Colonic mucosa (tissue), 4 donors: ENCODE results near the gene LRP3. TPM values are rescaled to one million over a fixed set of nuclear protein-coding genes. Genes with fewer than 3 reads are reported as not detected.
A peak's percentile ranks its signal among the peaks of the same experiment; 100 is the strongest.

Experiments used
- DNase-seq: peaks from one replicate; pipeline ENCODE4 v3.0.0-alpha.2; 2020
- H3K27ac ChIP-seq: fragments of 200-600 bp; one replicate; pipeline ENCODE4 v1.8.0; 2021
- H3K27me3 ChIP-seq: fragments of 200-600 bp; one replicate; pipeline ENCODE4 v1.8.0; 2021
- H3K36me3 ChIP-seq: fragments of 200-600 bp; one replicate; pipeline ENCODE4 v1.8.0; 2021
- H3K4me1 ChIP-seq: fragments of 200-600 bp; one replicate; pipeline ENCODE4 v1.8.0; 2021; ENCODE audit warnings: mild to moderate bottlenecking
- H3K4me3 ChIP-seq: fragments of 200-600 bp; one replicate; pipeline ENCODE4 v1.8.0; 2021
- H3K9ac ChIP-seq, 2 donors: one replicate each; pipeline ENCODE4 v1.7.0; 2013; ENCODE audit warnings: control low read depth in 2 of 2, low read depth in 2 of 2, low read length in 2 of 2
- H3K9me3 ChIP-seq: fragments of 200-600 bp; one replicate; pipeline ENCODE4 v1.8.0; 2021
- intact Hi-C: fragments of 100-400 bp; cut with DNase I; formaldehyde crosslinking; loops from one replicate; pipeline ENCODE4 v1.14.1; 2022
- total RNA-seq, 2 donors: library from RNA; stranded (reverse); fragmentation: NEBNext Ultra II Directional in 1 of 2; extraction: Animal tissue kit (Norgen Biotek cat#: 25700) in 1 of 2; gene quantifications; one replicate each; pipeline ENCODE4 v1.2.1, GENCODE V29; 2021
- TF ChIP-seq, protein P1 (sequence below): fragments of 200-600 bp; IDR thresholded peaks from one replicate; pipeline ENCODE4 v1.8.0; 2022; ENCODE audit warnings: antibody characterized with exemption, mild to moderate bottlenecking
- donor health status: healthy.
- donor health status: DM: no; HTN: no; CAD: no.
- donor health status: DM: no; HTN: no; CAD: no.

Gene LRP3
- total RNA-seq, 2 donors from 2014 or later = 14.6 to 16.5 TPM

DNA sequence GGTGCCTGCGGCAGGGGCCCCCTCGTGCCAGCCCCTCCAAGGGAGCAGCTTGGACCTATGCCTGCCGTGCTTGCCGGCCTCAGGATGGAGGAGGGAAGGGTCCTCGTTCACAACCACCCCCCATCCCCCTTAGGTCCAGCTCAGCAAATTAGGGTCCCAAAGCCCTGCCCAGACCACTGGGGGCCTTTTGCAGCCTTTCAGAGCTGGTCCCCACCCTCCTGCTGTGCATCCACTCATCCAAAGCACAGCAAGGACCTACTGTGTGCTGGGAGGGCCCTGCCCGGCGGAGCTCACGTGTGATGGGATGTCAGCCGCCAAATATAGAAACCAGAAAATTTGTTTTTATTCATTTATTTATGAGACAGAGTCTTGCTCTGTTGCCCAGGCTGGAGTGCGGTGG lies 48.0 kb downstream of the LRP3 start:
- no peaks in the 10 kb centered on the region for H3K9me3 ChIP-seq
- DNase-seq = no peak
- intact Hi-C loops = no loop called here

DNA sequence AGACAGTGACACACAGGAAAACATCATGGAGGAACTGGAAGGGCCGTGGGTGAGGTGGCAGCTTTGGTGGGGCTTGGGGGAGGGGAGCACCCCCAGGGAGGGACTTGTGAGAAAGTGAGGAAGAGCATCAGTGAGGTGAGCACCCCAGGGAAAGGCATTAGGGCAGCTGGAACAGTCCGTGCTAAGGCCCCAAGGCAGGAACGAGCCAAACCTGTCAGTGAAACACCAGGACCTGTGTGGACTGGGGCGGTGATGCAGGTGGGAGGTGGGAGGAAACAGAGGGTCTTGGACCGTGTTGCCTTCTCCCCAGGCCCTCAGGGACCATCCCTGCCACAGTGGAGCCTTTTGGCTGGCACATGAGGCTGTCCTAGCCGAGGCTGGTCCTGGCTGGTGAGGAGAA lies 48.8 kb downstream of the LRP3 start:
- intact Hi-C loops = no loop called here
- H3K4me1 ChIP-seq = peaks cover 9% of the 10 kb centered on the region
- H3K27ac ChIP-seq = no peak overlapping the region
- no peaks in the 10 kb centered on the region for H3K36me3 ChIP-seq
- H3K9me3 ChIP-seq = no peaks in the 10 kb centered on the region
- no peak for DNase-seq
- H3K27me3 ChIP-seq = no peaks in the 10 kb centered on the region
- no peak overlapping the region for H3K4me3 ChIP-seq
- H3K9ac ChIP-seq = no peak overlapping the region
- TF ChIP-seq, protein P1, sequence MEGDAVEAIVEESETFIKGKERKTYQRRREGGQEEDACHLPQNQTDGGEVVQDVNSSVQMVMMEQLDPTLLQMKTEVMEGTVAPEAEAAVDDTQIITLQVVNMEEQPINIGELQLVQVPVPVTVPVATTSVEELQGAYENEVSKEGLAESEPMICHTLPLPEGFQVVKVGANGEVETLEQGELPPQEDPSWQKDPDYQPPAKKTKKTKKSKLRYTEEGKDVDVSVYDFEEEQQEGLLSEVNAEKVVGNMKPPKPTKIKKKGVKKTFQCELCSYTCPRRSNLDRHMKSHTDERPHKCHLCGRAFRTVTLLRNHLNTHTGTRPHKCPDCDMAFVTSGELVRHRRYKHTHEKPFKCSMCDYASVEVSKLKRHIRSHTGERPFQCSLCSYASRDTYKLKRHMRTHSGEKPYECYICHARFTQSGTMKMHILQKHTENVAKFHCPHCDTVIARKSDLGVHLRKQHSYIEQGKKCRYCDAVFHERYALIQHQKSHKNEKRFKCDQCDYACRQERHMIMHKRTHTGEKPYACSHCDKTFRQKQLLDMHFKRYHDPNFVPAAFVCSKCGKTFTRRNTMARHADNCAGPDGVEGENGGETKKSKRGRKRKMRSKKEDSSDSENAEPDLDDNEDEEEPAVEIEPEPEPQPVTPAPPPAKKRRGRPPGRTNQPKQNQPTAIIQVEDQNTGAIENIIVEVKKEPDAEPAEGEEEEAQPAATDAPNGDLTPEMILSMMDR = no peak

More for the DNA sequence above, 48.0 kb downstream of the LRP3 start:
- no peak overlapping the region for H3K9ac ChIP-seq
- H3K27ac ChIP-seq = no peak overlapping the region
- TF ChIP-seq, protein P1 = no peak
- no peak overlapping the region for H3K4me3 ChIP-seq
- peaks cover 9% of the 10 kb centered on the region for H3K4me1 ChIP-seq
- no peaks in the 10 kb centered on the region for H3K27me3 ChIP-seq
- no peaks in the 10 kb centered on the region for H3K36me3 ChIP-seq

- TF ChIP-seq, protein P1 = peak; percentile 36
- no peaks in the 10 kb centered on the region for H3K36me3 ChIP-seq
- H3K27ac ChIP-seq = no peak overlapping the region
- intact Hi-C loops = no loop called here
- no peak overlapping the region for H3K4me3 ChIP-seq
- H3K27me3 ChIP-seq = no peaks in the 10 kb centered on the region
- DNase-seq = no peak
- peaks cover 8% of the 10 kb centered on the region for H3K4me1 ChIP-seq
- H3K9ac ChIP-seq = no peak overlapping the region
- H3K9me3 ChIP-seq = no peaks in the 10 kb centered on the region
Observed at GRCh38 chr19:33245948-33246708, 52.0 kb downstream of the LRP3 start.

DNA sequence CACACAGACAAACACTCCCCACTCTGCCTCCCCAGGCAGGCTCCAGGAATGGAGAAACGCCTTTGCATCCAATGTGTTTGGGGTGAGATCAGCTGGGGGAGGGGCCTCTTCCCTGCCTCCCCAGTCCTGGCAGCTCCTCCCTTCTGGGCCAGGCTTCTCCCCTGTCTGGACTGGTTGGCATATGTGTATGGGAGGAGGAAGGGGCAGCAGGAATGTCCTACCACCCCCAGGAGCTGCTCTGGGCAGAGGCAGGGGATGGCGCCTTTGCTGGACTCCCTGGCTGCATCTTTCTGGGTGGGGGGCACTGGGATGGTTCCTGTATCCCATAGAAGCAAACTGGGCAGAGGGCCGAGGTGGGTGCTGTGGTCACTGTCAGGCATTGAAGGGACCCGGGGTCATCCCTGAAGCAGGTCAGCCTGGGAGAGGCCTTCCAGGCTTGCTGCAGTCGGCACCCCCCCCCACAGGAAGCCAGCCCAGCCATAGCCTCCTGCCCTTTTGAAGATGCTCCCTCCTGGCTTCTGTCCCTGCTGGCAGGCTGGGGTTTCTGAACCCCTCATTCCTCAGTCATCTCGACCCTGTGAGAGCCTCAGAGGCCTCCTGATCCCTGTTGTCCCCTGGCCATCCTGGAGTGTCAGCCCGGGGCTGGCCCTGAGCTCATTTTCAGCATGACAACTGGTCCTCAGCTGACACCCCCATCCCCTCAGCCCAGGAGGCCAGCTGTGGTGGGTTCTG lies 52.7 kb downstream of the LRP3 start:
- intact Hi-C loops = no loop called here
- no peaks in the 10 kb centered on the region for H3K27me3 ChIP-seq

GRCh38 chr19:33247441-33247819 lies 53.3 kb downstream of the LRP3 start:
- H3K27ac ChIP-seq = no peak overlapping the region
- TF ChIP-seq, protein P1 = no peak
- H3K4me3 ChIP-seq = no peak overlapping the region
- intact Hi-C loops = no loop called here
- no peaks in the 10 kb centered on the region for H3K36me3 ChIP-seq
- H3K9ac ChIP-seq = no peak overlapping the region
- H3K9me3 ChIP-seq = no peaks in the 10 kb centered on the region
- no peak for DNase-seq
- no peaks in the 10 kb centered on the region for H3K4me1 ChIP-seq
- H3K27me3 ChIP-seq = no peaks in the 10 kb centered on the region

More for the DNA sequence above, 52.7 kb downstream of the LRP3 start:
- DNase-seq = no peak
- peaks cover under 1% of the 10 kb centered on the region for H3K4me1 ChIP-seq
- no peak overlapping the region for H3K9ac ChIP-seq
- no peaks in the 10 kb centered on the region for H3K36me3 ChIP-seq
- H3K4me3 ChIP-seq = no peak overlapping the region
- TF ChIP-seq, protein P1 = no peak
- H3K9me3 ChIP-seq = no peaks in the 10 kb centered on the region
- H3K27ac ChIP-seq = no peak overlapping the region
